Suprapubic skin (tissue), 4 donors: ENCODE results near the gene FIZ1. TPM values are rescaled to one million over a fixed set of nuclear protein-coding genes. Genes with fewer than 3 reads are reported as not detected.

Experiments used
- DNase-seq, 2 donors: peaks; one replicate each; pipeline ENCODE4 v3.0.0-alpha.2; 2019; ENCODE audit warnings: low spot score in 2 of 2
- H3K27ac ChIP-seq: fragments of 200-600 bp; sonication (generic); one replicate; pipeline ENCODE4 v1.5.1; 2019
- H3K27me3 ChIP-seq: fragments of 200-600 bp; sonication (generic); one replicate; pipeline ENCODE4 v1.5.1; 2019
- H3K36me3 ChIP-seq: fragments of 200-600 bp; sonication (generic); one replicate; pipeline ENCODE4 v1.5.1; 2019
- H3K4me1 ChIP-seq: fragments of 200-600 bp; sonication (generic); one replicate; pipeline ENCODE4 v1.5.1; 2019
- H3K4me3 ChIP-seq: fragments of 200-600 bp; sonication (generic); one replicate; pipeline ENCODE4 v1.5.1; 2019; ENCODE audit warnings: mild to moderate bottlenecking
- H3K9me3 ChIP-seq: fragments of 200-600 bp; sonication (generic); one replicate; pipeline ENCODE4 v1.5.1; 2019
- EP300 ChIP-seq: sonication (generic); formaldehyde crosslinking; IDR thresholded peaks from one replicate; pipeline ENCODE4 v1.6.1; 2017; ENCODE audit warnings: antibody characterized with exemption
- POLR2A ChIP-seq, 2 donors: fragments of 450-650 bp; IDR thresholded peaks; one replicate each; pipeline ENCODE4 v1.6.1; 2017; ENCODE audit warnings: antibody characterized with exemption in 2 of 2, mild to moderate bottlenecking in 2 of 2, moderate library complexity in 2 of 2
- POLR2AphosphoS5 ChIP-seq, 3 donors: sonication (generic); formaldehyde crosslinking; IDR thresholded peaks; one replicate each; pipeline ENCODE4 v1.6.1; 2017; ENCODE audit warnings: antibody characterized with exemption in 3 of 3
- WGBS: methylation state at CpG from one replicate; pipeline ENCODE4 v1.1.5; 2018; 5-methylcytosine and 5-hydroxymethylcytosine counted together
- total RNA-seq, 4 donors: library from RNA; depleted of rRNA; stranded (reverse); fragments of >200 nt; gene quantifications; one replicate each; pipeline ENCODE4 v1.1.0, GENCODE V29; 2016
- TF ChIP-seq, protein P1 (sequence below), 2 donors: fragments of 200-600 bp in 1 of 2; fragments of 450-650 bp in 1 of 2; sonication (generic) in 1 of 2; IDR thresholded peaks; one replicate each; pipeline ENCODE4 v1.5.1; 2016 to 2019; ENCODE audit warnings: antibody characterized with exemption in 2 of 2, mild to moderate bottlenecking in 1 of 2, moderate library complexity in 1 of 2

Gene FIZ1
- total RNA-seq, 4 donors from 2014 or later: 7.6 to 9.2 (median 8.5) TPM

DNA sequence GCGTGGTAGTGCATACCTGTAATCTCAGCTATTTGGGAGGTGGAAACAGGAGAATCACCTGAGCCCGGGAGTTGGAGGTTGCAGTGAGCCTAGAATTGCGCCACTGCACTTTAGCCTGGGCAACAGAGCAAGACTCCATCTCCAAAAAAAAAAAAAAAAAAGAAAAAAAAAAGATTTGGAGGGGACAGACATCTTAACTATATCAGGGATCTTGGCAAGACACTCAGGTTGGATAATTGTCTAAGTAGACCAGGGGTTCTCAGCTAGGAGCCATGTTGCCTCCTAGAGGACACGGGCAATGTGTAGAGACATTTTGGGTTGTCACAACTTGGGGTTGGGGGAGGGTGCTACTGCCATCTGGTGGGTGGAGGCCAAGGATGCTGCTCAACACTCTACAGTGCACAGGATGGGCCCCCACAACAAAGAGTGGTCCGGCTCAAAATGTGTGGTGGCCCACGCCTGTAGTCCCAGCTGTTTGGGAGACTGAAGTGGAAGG lies 39.6 kb upstream of the FIZ1 start:
- WGBS: 87% methylated on average over 6 of the region's 6 CpGs
- no peak overlapping the region for H3K27ac ChIP-seq
- no peaks in the 10 kb centered on the region for H3K9me3 ChIP-seq
- H3K4me1 ChIP-seq: peaks cover 78% of the 10 kb centered on the region
- H3K27me3 ChIP-seq: no peaks in the 10 kb centered on the region
- DNase-seq: no peak
- TF ChIP-seq POLR2AphosphoS5 (IDR thresholded peaks at IDR 0.05): no peak
- TF ChIP-seq, protein P1, sequence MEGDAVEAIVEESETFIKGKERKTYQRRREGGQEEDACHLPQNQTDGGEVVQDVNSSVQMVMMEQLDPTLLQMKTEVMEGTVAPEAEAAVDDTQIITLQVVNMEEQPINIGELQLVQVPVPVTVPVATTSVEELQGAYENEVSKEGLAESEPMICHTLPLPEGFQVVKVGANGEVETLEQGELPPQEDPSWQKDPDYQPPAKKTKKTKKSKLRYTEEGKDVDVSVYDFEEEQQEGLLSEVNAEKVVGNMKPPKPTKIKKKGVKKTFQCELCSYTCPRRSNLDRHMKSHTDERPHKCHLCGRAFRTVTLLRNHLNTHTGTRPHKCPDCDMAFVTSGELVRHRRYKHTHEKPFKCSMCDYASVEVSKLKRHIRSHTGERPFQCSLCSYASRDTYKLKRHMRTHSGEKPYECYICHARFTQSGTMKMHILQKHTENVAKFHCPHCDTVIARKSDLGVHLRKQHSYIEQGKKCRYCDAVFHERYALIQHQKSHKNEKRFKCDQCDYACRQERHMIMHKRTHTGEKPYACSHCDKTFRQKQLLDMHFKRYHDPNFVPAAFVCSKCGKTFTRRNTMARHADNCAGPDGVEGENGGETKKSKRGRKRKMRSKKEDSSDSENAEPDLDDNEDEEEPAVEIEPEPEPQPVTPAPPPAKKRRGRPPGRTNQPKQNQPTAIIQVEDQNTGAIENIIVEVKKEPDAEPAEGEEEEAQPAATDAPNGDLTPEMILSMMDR (IDR thresholded peaks at IDR 0.05): peak in 1 of 2 donors; percentile 39
- TF ChIP-seq POLR2A (IDR thresholded peaks at IDR 0.05): no peak
- no peak overlapping the region for H3K4me3 ChIP-seq
- H3K36me3 ChIP-seq: no peaks in the 10 kb centered on the region

DNA sequence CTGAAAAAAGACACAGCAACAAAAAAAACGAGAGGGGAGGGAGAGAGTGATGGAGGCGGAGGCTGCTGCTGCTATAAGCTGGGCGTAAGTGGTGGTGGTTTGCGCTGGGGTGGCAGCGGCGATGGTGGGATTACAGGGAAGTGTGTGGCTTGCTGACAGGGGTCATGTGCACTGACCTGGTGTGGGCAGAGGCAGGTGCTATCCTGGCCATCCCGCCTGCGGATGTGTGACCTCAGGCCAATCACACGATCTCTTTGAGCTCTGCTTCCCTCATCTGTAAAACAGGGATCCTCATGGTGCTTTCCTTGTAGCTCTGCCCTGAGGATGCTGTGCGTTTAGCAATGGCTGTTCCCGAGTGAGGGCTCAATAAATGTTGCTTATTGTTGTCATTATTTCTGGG lies 38.2 kb upstream of the FIZ1 start:
- H3K4me3 ChIP-seq: no peak overlapping the region
- no peaks in the 10 kb centered on the region for H3K27me3 ChIP-seq
- no peak overlapping the region for H3K27ac ChIP-seq
- 70% methylated on average over 11 of the region's 11 CpGs for WGBS
- DNase-seq: no peak
- TF ChIP-seq, protein P1 (IDR thresholded peaks at IDR 0.05): no peak
- TF ChIP-seq EP300: no peak
- TF ChIP-seq POLR2A (IDR thresholded peaks at IDR 0.05): no peak
- TF ChIP-seq POLR2AphosphoS5 (IDR thresholded peaks at IDR 0.05): no peak
- peaks cover 75% of the 10 kb centered on the region for H3K4me1 ChIP-seq
- no peaks in the 10 kb centered on the region for H3K9me3 ChIP-seq
- no peaks in the 10 kb centered on the region for H3K36me3 ChIP-seq

DNA sequence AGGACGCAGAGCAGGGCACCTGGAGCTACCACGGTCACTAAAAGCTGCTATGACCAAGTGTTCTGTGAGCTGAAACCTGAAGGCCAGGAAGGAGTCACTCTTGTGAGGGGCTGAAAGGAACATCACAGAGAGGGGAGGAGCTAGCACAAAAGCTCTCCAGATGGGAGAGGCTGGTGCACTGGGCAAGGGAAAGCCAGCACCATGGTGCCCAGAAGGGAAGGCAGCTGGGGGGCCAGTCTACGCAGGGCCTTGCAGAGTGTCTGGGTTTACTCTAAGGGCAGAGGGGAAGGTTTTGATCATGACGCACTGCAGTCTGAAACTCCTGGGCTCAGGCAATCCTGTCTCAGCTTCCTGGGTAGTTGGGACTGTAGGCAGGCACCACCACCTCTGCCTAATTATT lies 37.4 kb upstream of the FIZ1 start:
- Histone ChIP-seq H3K9me3 (no peaks in the 10 kb centered on the region), H3K36me3 (no peaks in the 10 kb centered on the region), H3K4me1 (peaks cover 74% of the 10 kb centered on the region), H3K27ac (peak overlapping the region; percentile 4), H3K4me3 (peak overlapping the region; percentile 98), H3K27me3 (no peaks in the 10 kb centered on the region)
- TF ChIP-seq, protein P1 (IDR thresholded peaks at IDR 0.05): no peak
- TF ChIP-seq POLR2AphosphoS5 (IDR thresholded peaks at IDR 0.05) (no peak), POLR2A (IDR thresholded peaks at IDR 0.05) (no peak), EP300 (no peak)
- no peak for DNase-seq
- WGBS: 81% methylated on average over 4 of the region's 4 CpGs

DNA sequence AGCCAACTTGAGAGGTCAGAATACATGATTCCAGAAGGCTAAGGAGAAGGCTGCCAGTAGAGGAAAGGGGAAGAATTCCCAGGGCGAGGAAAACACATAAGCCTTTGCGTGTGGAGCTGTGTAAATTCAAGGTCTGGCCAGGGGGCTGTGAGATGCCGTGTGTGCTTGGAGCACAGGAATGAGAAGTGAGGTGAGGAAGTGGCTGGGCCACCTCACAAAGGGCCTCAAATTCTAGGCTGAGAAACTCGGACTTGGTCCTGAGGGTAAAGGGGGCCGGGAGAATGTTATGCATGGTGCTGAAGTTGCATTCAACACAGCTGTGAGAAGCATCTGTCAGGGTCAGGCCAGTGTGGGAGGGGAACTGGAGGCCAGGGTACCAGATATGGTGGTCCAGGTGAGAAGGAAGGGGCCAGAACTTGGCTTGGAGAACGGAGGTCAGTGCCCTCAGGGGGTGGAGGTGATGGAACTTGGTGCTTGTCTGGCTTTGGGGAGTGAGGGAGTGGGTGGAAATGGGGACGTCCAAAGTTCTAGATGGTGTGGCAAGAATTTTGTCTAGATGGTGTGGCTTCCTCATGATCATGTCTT lies 36.6 kb upstream of the FIZ1 start:
- H3K27me3 ChIP-seq: no peaks in the 10 kb centered on the region
- WGBS: 63% methylated on average over 7 of the region's 7 CpGs
- no peaks in the 10 kb centered on the region for H3K36me3 ChIP-seq
- no peaks in the 10 kb centered on the region for H3K9me3 ChIP-seq
- H3K4me3 ChIP-seq: peak overlapping the region; percentile 98
- no peak for DNase-seq
- TF ChIP-seq POLR2A (IDR thresholded peaks at IDR 0.05): no peak
- TF ChIP-seq POLR2AphosphoS5 (IDR thresholded peaks at IDR 0.05): no peak
- no peak for TF ChIP-seq EP300
- TF ChIP-seq, protein P1 (IDR thresholded peaks at IDR 0.05): no peak
- H3K4me1 ChIP-seq: peaks cover 74% of the 10 kb centered on the region
- H3K27ac ChIP-seq: peak overlapping the region; percentile 99

DNA sequence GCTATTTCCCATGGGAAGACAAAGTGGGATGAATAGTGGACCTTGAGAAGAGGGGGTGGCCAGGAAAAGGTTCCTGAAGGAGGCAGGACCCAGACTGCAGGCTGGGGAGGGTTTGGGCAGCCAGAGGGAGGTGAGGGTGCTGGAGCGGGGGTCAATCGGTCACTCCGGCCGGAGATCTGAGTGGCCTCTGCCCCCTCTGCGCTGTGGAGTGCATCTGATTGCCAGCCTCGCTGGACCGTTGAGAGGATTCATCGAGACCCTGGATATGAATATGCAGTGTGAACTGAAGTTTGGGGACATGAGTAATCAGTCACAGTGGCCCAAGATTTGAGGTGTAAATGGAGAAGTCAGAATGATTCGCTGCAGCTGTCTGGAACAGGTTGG lies 36.0 kb upstream of the FIZ1 start:
- H3K4me3 ChIP-seq: peak overlapping the region; percentile 98
- no peaks in the 10 kb centered on the region for H3K27me3 ChIP-seq
- H3K9me3 ChIP-seq: no peaks in the 10 kb centered on the region
- WGBS: 14% methylated on average over 9 of the region's 9 CpGs
- H3K4me1 ChIP-seq: peaks cover 70% of the 10 kb centered on the region
- peak overlapping the region; percentile 99 for H3K27ac ChIP-seq
- no peak for DNase-seq
- TF ChIP-seq EP300 (no peak), POLR2A (IDR thresholded peaks at IDR 0.05) (no peak), POLR2AphosphoS5 (IDR thresholded peaks at IDR 0.05) (no peak)
- TF ChIP-seq, protein P1 (IDR thresholded peaks at IDR 0.05): no peak
- no peaks in the 10 kb centered on the region for H3K36me3 ChIP-seq
